Lung (tissue), 16 donors: ENCODE results near the gene MRC2. TPM values are rescaled to one million over a fixed set of nuclear protein-coding genes. Genes with fewer than 3 reads are reported as not detected.

Experiments
- ATAC-seq: fragments of 200-7000 bp; cut with Tn5 transposase; one replicate; pipeline ENCODE4 v1.9.1; 2020; ENCODE audit warnings: moderate number of reproducible peaks; ENCODE audit not compliant: insufficient read depth, low FRiP score
- DNase-seq, 3 donors: peaks; one replicate each; pipeline ENCODE4 v3.0.0-alpha.2; 2013 to 2017
- H3K27ac ChIP-seq, 2 donors: one replicate each; pipeline ENCODE4 v1.5.1; 2013; ENCODE audit warnings: mild to moderate bottlenecking in 2 of 2, moderate library complexity in 2 of 2, control low read depth in 1 of 2, inconsistent platforms in 1 of 2, low read depth in 1 of 2, low read length in 1 of 2
- H3K27me3 ChIP-seq, 3 donors: one replicate each; pipeline ENCODE4 v1.5.1; 2013; ENCODE audit warnings: low read length in 2 of 3; ENCODE audit not compliant: control insufficient read depth in 3 of 3, insufficient read depth in 3 of 3
- H3K36me3 ChIP-seq, 4 donors: one replicate each; pipeline ENCODE4 v1.5.1; 2013; ENCODE audit warnings: low read length in 4 of 4, mild to moderate bottlenecking in 1 of 4, moderate library complexity in 1 of 4; ENCODE audit not compliant: control insufficient read depth in 4 of 4, insufficient read depth in 4 of 4
- H3K4me1 ChIP-seq, 5 donors: one replicate each; pipeline ENCODE4 v1.5.1; 2013; ENCODE audit warnings: low read length in 5 of 5, mild to moderate bottlenecking in 2 of 5, moderate library complexity in 1 of 5; ENCODE audit not compliant: control insufficient read depth in 5 of 5, insufficient read depth in 5 of 5
- H3K4me3 ChIP-seq: one replicate; pipeline ENCODE4 v1.5.1; 2013; ENCODE audit warnings: mild to moderate bottlenecking, control low read depth, moderate library complexity
- H3K9ac ChIP-seq, 2 donors: one replicate each; pipeline ENCODE4 v1.5.1; 2013; ENCODE audit warnings: low read length in 2 of 2, control low read depth in 1 of 2; ENCODE audit not compliant: insufficient read depth in 1 of 2
- H3K9me3 ChIP-seq, 4 donors: one replicate each; pipeline ENCODE4 v1.5.1; 2013; ENCODE audit warnings: low read length in 3 of 4, mild to moderate bottlenecking in 1 of 4, moderate library complexity in 1 of 4; ENCODE audit not compliant: control insufficient read depth in 4 of 4, insufficient read depth in 3 of 4
- CTCF ChIP-seq: IDR thresholded peaks from 2 replicates; pipeline ENCODE4 v1.5.1; 2012; ENCODE audit warnings: mild to moderate bottlenecking; ENCODE audit errors: control extremely low read depth, extremely low read depth
- WGBS, 2 donors: extraction: QIAGEN DNeasy Blood & Tissue Kit; methylation state at CpG; one replicate each; pipeline ENCODE4 v1.1.7; 2013; 5-methylcytosine and 5-hydroxymethylcytosine counted together
- long read RNA-seq, 5 donors: transcript quantifications; one replicate each; lab custom pipeline, GENCODE V29; 2026
- polyA plus RNA-seq, 2 donors: library from polyadenylated mRNA; stranded (reverse); fragments of 200-250 nt; gene quantifications; one replicate each; pipeline ENCODE4 v1.2.1, GENCODE V29; 2013
- total RNA-seq, 2 donors: library from RNA; depleted of rRNA in 1 of 2; stranded (reverse); fragments of >200 nt in 1 of 2; gene quantifications; one replicate each; pipeline ENCODE4 v1.2.1, GENCODE V29; 2014 to 2021
- donor health status: control.
- donor health status: control.
- donor health status: Bipolar disorder and iron deficiency.
- donor health status: healthy.
- donor health status: DM: yes; HTN: yes; CAD: no.

MRC2 gene
- total RNA-seq = 10 to 100 TPM; 78.8 to 82.3 TPM
- polyA plus RNA-seq = 10 to 100 TPM; 15.9 to 58.1 TPM
- long read RNA-seq, donor 1, full-length matches to known transcripts = 5 of 24 reads
- long read RNA-seq, donor 1, partial matches to known transcripts = 19 of 24 reads
- long read RNA-seq, donor 1, other reads (novel, unspliced or antisense) = 0 of 24 reads
- long read RNA-seq, donor 2 = 0 reads
- long read RNA-seq, donor 3, full-length matches to known transcripts = 4 of 4 reads
- long read RNA-seq, donor 3, partial matches to known transcripts = 0 of 4 reads
- long read RNA-seq, donor 3, other reads (novel, unspliced or antisense) = 0 of 4 reads
- long read RNA-seq, donor 4, partial matches to known transcripts = 54 of 54 reads
- long read RNA-seq, donor 4, other reads (novel, unspliced or antisense) = 0 of 54 reads
- long read RNA-seq, donor 5, full-length matches to known transcripts = 1 of 15 reads
- long read RNA-seq, donor 5, partial matches to known transcripts = 14 of 15 reads
- long read RNA-seq, donor 5, other reads (novel, unspliced or antisense) = 0 of 15 reads

- WGBS, 2 donors = 0 to 1% methylated on average over 31 to 68 of the region's 68 CpGs
- no peak for TF ChIP-seq CTCF
- Histone ChIP-seq H3K9ac (peak within 1 kb of the TSS in 1 of 2 donors; percentile 62), H3K27me3 (no peaks in the 10 kb centered on the region), H3K36me3 (no peaks in the 10 kb centered on the region), H3K4me3 (peak within 1 kb of the TSS; percentile 47), H3K4me1 (peaks cover 0 to 45% (median 16%) of the 10 kb centered on the region in 5 donors), H3K27ac (peak within 1 kb of the TSS; percentile 38 to 82), H3K9me3 (no peaks in the 10 kb centered on the region)
- ATAC-seq (peak; percentile 52), DNase-seq (peak; percentile 91 to 94 (median 91))
Observed at GRCh38 chr17:62627219-62627903, at the start of gene MRC2. Gene MRC2 (plus strand): TSS chr17:62627670. CDS start chr17:62627803, 133 bp downstream.

DNA sequence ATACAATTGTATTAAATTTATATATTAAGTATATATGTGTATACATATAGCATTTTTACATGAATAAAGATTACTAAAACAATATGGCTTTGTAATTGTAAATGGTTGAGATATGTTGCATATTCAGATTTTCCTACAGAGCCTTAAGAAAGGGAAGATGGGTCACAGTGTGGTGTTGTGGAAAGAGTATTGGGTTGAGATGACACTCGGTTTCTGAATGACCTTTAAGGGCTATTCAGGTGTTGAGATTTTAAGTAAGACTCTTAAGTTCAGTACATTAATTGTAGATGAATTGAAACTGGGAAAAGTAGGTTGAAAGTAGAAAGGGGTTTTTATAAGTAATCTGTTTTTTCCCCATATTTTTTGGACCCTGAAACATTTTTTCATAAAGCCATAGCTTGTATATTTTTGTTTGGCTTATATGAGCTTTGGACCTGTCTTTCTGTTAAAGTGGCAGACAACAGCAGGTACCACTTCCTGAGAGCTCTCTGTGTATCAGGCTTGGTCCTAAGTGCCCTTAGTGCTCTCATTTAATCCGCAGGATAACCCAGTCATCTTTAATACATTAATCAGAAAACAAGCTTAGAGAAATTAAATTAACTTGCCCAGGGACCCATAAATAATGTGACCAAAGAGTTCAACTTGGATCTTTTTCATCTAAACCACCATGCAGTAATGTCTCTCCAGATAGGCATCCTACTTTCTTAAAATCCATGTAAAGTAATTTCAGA, 48.5 kb upstream of the MRC2 start:
- H3K4me1 ChIP-seq = no peaks in the 10 kb centered on the region
- H3K36me3 ChIP-seq = peaks cover 8 to 19% (median 13%) of the 10 kb centered on the region in 4 donors
- no peaks in the 10 kb centered on the region for H3K27me3 ChIP-seq
- no peak overlapping the region for H3K4me3 ChIP-seq
- ATAC-seq (no peak), DNase-seq (no peak)
- 77 to 91% methylated on average over 2 of the region's 2 CpGs for WGBS, 2 donors
- H3K9ac ChIP-seq = no peak overlapping the region
- no peak for TF ChIP-seq CTCF
- no peak overlapping the region for H3K27ac ChIP-seq
- no peaks in the 10 kb centered on the region for H3K9me3 ChIP-seq

- Histone ChIP-seq H3K36me3 (peaks cover 9 to 22% (median 14%) of the 10 kb centered on the region in 4 donors), H3K27me3 (no peaks in the 10 kb centered on the region), H3K4me1 (no peaks in the 10 kb centered on the region), H3K9ac (no peak overlapping the region), H3K4me3 (no peak overlapping the region), H3K27ac (no peak overlapping the region), H3K9me3 (peaks cover 0 to 1% (median 0%) of the 10 kb centered on the region in 4 donors)
- no peak for TF ChIP-seq CTCF
- 97 to 98% methylated on average over 2 of the region's 2 CpGs for WGBS, 2 donors
- ATAC-seq (no peak), DNase-seq (no peak)
Observed at GRCh38 chr17:62580947-62581346, 46.5 kb upstream of the MRC2 start.
